ENCODE data around the gene COL27A1.
"Not testable (repeated sequence)": the region's sequence is repeated elsewhere in the genome, so short reads cannot be mapped to it uniquely, and the experiment has no call there.

Gene COL27A1

GRCh38 chr9:114325684-114326254 lies 170.4 kb downstream of the COL27A1 start:
- not testable (repeated sequence) for H3K27ac ChIP-seq (ENCODE audit: low read length); H4K20me1 ChIP-seq (ENCODE audit: insufficient read depth, low read length); H3K27me3 ChIP-seq (ENCODE audit: insufficient read depth, low read length, poor library complexity); H3K4me3 ChIP-seq (ENCODE audit: low read depth in 1 of 2, low read length in 2 of 2); H3K9ac ChIP-seq (ENCODE audit: low read depth, low read length); H3K9me3 ChIP-seq (ENCODE audit: insufficient read depth, low read length, severe bottlenecking); H3K4me1 ChIP-seq (ENCODE audit: insufficient read depth, low read length); H3K36me3 ChIP-seq (ENCODE audit: insufficient read depth, low read length); H3K79me2 ChIP-seq (ENCODE audit: insufficient read depth, low read length); H3K4me2 ChIP-seq (ENCODE audit: insufficient read depth, low read length); H2AFZ ChIP-seq (ENCODE audit: low read depth, low read length); DNase-seq; ATAC-seq (ENCODE audit: insufficient read depth, low read depth)

DNA sequence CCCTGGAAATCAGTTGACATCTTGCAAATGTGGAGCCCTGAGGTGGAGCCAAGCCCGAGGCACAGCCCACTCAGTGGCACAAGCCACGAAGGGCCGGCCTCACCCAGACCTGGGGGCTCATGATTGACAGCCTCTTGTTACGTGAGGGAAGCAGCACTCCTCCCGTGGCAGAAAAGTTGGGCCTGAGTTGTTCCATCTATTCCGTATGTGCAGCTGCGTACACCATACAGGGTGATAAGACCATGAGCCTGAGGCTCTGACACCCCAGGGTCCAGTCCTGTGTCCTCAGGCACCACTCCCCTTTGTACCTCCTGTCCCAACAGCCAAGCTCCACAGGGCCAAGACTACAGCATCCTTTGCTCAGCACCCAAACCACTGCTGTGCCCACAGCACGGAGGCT lies 172.4 kb downstream of the COL27A1 start:
- no peak overlapping the region for H3K4me3 ChIP-seq (ENCODE audit: low read depth in 1 of 2, low read length in 2 of 2)
- DNase-seq (no peak), ATAC-seq (ENCODE audit: insufficient read depth, low read depth) (no peak)
- TF ChIP-seq EZH2 (IDR thresholded peaks at IDR 0.05; ENCODE audit: borderline replicate concordance, low read depth, low read length, severe bottlenecking) (no peak), CTCF (IDR thresholded peaks at IDR 0.05; ENCODE audit: borderline replicate concordance, extremely low read depth, low read length, poor library complexity, severe bottlenecking) (no peak)
- H3K9me3 ChIP-seq (ENCODE audit: insufficient read depth, low read length, severe bottlenecking) = no peaks in the 10 kb centered on the region
- no peak overlapping the region for H3K4me2 ChIP-seq (ENCODE audit: insufficient read depth, low read length)
- H3K27ac ChIP-seq (ENCODE audit: low read length) = no peak overlapping the region
- H3K36me3 ChIP-seq (ENCODE audit: insufficient read depth, low read length) = no peaks in the 10 kb centered on the region
- no peaks in the 10 kb centered on the region for H3K4me1 ChIP-seq (ENCODE audit: insufficient read depth, low read length)
- H2AFZ ChIP-seq (ENCODE audit: low read depth, low read length) = no peak overlapping the region
- no peaks in the 10 kb centered on the region for H3K79me2 ChIP-seq (ENCODE audit: insufficient read depth, low read length)
- H4K20me1 ChIP-seq (ENCODE audit: insufficient read depth, low read length) = no peaks in the 10 kb centered on the region
- no peak overlapping the region for H3K9ac ChIP-seq (ENCODE audit: low read depth, low read length)
- H3K27me3 ChIP-seq (ENCODE audit: insufficient read depth, low read length, poor library complexity) = no peaks in the 10 kb centered on the region

DNA sequence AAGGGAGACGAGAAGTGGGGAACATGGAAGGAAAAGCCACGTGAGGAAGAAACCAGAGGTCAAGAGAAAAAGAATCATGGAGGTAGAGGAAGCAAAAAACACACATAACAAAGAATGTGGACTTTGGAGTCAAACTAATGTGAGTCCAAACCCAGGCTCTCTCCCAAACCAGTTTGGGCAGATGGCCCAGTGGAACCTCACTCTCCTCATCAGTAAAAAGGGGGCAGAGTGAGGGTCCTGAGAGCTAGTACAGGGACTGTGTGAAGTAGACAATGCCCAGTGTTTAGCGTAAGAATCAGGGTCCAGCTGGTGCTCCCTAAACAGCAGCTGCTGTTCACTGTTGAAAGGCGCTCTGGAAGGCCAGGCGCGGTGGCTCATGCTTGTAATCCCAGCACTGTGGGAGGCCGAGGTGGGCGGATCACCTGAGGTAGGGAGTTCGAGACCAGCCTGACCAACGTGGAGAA lies 173.1 kb downstream of the COL27A1 start:
- H4K20me1 ChIP-seq (ENCODE audit: insufficient read depth, low read length); H3K79me2 ChIP-seq (ENCODE audit: insufficient read depth, low read length); H3K36me3 ChIP-seq (ENCODE audit: insufficient read depth, low read length); H2AFZ ChIP-seq (ENCODE audit: low read depth, low read length); H3K4me2 ChIP-seq (ENCODE audit: insufficient read depth, low read length); H3K4me1 ChIP-seq (ENCODE audit: insufficient read depth, low read length); H3K27ac ChIP-seq (ENCODE audit: low read length); H3K4me3 ChIP-seq (ENCODE audit: low read depth in 1 of 2, low read length in 2 of 2); DNase-seq; ATAC-seq (ENCODE audit: insufficient read depth, low read depth); H3K27me3 ChIP-seq (ENCODE audit: insufficient read depth, low read length, poor library complexity); H3K9me3 ChIP-seq (ENCODE audit: insufficient read depth, low read length, severe bottlenecking); H3K9ac ChIP-seq (ENCODE audit: low read depth, low read length): not testable (repeated sequence)

DNA sequence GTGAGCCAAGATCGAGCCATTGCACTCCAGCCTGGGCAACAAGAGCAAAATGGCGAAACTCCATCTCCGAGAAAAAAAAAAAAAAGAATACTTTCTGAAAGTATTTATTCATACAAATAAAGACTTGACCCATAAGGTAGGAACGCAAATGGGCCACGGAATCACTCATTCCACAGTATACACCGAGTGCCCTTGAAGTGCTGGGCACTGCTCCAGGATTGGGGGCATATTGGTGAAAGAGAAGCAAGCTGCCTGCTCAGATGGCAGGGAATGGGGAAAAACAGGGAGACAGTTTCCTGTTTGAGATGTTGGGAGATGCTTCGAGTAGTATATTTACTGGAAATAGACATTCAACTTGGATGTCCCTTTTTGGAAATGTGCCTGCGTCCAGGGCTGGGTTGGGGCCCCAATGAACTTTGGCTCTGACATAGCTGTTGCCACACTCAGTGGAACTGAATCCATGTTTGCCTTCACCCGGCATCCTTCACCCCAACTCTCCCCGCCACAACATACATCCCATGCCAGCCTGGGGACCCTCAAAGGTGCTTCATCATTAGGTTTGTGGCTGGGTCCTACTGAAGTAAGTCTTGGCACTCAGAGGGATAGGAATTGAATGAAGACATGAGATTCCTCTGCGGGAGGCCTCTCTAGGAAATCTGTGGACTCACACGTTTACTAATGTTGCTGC lies 173.7 kb downstream of the COL27A1 start:
- H3K9me3 ChIP-seq (ENCODE audit: insufficient read depth, low read length, severe bottlenecking); H3K27me3 ChIP-seq (ENCODE audit: insufficient read depth, low read length, poor library complexity); ATAC-seq (ENCODE audit: insufficient read depth, low read depth); H3K9ac ChIP-seq (ENCODE audit: low read depth, low read length); H3K36me3 ChIP-seq (ENCODE audit: insufficient read depth, low read length); H3K4me2 ChIP-seq (ENCODE audit: insufficient read depth, low read length); DNase-seq; H4K20me1 ChIP-seq (ENCODE audit: insufficient read depth, low read length); H2AFZ ChIP-seq (ENCODE audit: low read depth, low read length); H3K79me2 ChIP-seq (ENCODE audit: insufficient read depth, low read length); H3K4me1 ChIP-seq (ENCODE audit: insufficient read depth, low read length); H3K4me3 ChIP-seq (ENCODE audit: low read depth in 1 of 2, low read length in 2 of 2); H3K27ac ChIP-seq (ENCODE audit: low read length): not testable (repeated sequence)

DNA sequence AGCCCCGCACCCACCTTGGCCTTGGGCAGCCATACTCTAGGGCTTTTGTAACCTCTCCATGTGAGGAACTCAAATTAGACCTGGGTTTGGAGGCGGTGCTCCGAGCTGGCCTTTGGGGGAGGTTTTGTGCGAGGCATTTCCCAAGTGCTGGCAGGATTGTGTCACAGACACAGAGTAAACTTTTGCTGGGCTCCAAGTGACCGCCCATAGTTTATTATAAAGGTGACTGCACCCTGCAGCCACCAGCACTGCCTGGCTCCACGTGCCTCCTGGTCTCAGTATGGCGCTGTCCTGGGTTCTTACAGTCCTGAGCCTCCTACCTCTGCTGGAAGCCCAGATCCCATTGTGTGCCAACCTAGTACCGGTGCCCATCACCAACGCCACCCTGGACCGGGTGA lies 174.3 kb downstream of the COL27A1 start, which contains the start of gene ORM2:
ORM2 (plus strand) TSS at position 245 of the 398 bp plus-strand sequence; CDS start at position 281, 36 bp downstream.
- H3K36me3 ChIP-seq (ENCODE audit: insufficient read depth, low read length); H3K79me2 ChIP-seq (ENCODE audit: insufficient read depth, low read length); H3K27me3 ChIP-seq (ENCODE audit: insufficient read depth, low read length, poor library complexity); H3K27ac ChIP-seq (ENCODE audit: low read length); H3K9ac ChIP-seq (ENCODE audit: low read depth, low read length); ATAC-seq (ENCODE audit: insufficient read depth, low read depth); H3K4me3 ChIP-seq (ENCODE audit: low read depth in 1 of 2, low read length in 2 of 2); H3K4me1 ChIP-seq (ENCODE audit: insufficient read depth, low read length); H3K4me2 ChIP-seq (ENCODE audit: insufficient read depth, low read length); H2AFZ ChIP-seq (ENCODE audit: low read depth, low read length); H3K9me3 ChIP-seq (ENCODE audit: insufficient read depth, low read length, severe bottlenecking); H4K20me1 ChIP-seq (ENCODE audit: insufficient read depth, low read length); DNase-seq: not testable (repeated sequence)
